ENCODE data around the gene SMPDL3A.

DNA sequence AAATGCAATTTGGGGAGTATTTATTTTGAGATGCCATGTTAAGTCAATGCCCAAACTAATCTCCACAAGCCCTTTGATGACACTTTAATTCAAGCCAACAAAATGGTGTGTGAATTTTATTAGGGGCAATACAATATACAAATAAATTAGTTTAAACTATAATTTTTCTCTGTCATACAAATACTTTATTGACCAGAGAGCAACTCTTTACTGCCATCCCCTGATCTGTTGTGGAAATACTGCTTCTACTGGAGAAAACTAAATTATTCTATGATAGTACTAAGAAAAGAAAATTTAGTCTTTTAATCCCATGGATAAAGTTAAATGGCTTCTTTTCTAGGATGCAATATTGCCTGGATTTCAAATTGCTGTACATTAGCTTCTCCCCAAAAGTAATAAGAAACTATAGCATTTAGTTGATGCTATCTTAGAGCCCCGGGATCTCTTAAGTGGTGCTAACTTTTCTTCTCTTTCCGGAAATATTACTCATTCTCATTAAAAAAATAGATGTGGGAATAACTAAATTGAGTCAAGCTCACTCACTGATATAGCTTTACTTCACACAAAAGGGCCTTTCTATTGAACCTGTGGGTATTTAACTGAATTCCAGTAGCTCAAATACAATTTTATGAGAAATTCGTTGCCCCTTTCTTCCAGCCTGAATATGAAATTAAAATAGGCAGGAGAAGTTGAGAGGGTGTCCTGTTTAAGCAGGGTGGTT lies 49.2 kb downstream of the SMPDL3A start:
- TF ChIP-seq HOXD1 (CRISPR knock-in tag; IDR thresholded peaks at IDR 0.05) (no peak), SETDB1 (CRISPR knock-in tag; IDR thresholded peaks at IDR 0.05; ENCODE audit: borderline replicate concordance) (no peak), ZNF691 (CRISPR knock-in tag; IDR thresholded peaks at IDR 0.05; ENCODE audit: borderline replicate concordance, low read depth) (no peak), EZH2 (conservative IDR thresholded peaks at IDR 0.05; ENCODE audit: low read depth, low read length) (no peak)
